Activated T-helper 1 cell treated with anti-CD3 and anti-CD28 coated beads, Interleukin-2, amount 50 U/mL, for 16 hours (primary cell): ENCODE measurements around the gene DGKD.
"Not testable (repeated sequence)": the region's sequence is repeated elsewhere in the genome, so short reads cannot be mapped to it uniquely, and the experiment has no call there.

Experiments used
- DNase-seq, 2 donors: peaks; one replicate each; pipeline ENCODE4 v3.0.0-alpha.2; 2020; ENCODE audit warnings: low read depth in 1 of 2, low spot score in 1 of 2

DGKD gene

GRCh38 chr2:233361297-233361696 lies 7.0 kb downstream of the DGKD start:
- no peak for DNase-seq

DNA sequence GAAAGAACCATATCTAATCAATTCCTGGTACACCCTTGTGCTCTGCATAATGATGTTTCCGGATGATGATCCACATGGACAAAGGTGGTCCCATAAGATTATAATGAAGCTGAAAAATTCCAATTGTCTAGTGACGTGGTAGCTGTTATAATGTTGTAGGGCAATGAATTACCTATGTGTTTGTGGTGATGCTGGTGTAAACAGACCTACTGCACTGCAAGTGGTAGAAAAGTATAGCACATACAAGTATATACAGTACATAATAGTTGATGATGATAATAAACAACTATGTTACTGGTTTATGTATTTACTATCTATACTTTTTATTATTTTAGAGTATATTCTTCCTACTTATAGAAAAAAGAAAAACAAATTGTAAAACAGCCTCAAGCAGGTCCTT lies 8.4 kb downstream of the DGKD start:
- no peak for DNase-seq

- DNase-seq, result no peak
These were observed 9.5 kb downstream of the DGKD start for GRCh38 chr2:233363744-233364235.

GRCh38 chr2:233365861-233366520 lies 11.7 kb downstream of the DGKD start:
- no peak for DNase-seq

DNA sequence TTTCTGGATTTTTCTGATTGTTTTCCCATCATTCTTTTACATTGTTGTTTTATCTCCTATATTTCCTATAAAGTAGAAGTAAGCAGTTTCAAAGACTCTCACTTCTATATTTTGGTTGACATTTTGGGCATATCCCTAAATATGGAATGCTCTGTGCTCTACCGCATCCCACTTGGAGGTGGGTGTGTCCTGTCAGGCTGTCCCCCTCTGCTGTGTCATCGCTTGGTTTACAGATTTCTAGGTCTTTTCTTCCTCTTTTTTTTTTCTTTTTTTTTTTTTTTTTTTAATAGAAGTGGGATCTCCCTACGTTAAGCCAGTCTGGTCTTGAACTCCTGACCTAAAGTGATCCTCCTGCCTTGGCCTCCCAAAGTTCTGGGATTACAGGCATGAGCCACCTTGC lies 13.3 kb downstream of the DGKD start:
- no peak for DNase-seq

DNA sequence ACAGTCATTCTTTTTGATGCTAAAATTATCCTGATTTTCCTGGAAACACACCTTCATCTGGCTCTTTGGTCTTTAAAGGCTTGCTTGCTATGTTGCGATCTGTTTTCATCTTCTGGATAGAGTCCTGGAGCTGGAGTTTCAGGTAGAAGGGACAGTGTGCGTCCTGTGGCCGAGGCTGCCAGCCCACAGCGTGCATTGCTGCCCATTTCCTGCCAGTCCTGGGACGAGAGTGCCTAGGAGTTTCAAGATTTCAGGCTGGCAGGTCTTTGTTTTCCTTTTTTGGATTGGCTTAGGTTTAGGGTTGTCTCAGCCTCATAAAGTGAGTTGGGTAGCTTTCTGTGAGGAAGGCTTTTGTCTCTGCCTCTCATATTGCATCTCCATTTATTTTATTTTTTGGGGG lies 14.5 kb downstream of the DGKD start:
- DNase-seq, result no peak

- no peak for DNase-seq
These were observed 15.2 kb downstream of the DGKD start for GRCh38 chr2:233369462-233369861.

GRCh38 chr2:233369897-233370685 lies 15.8 kb downstream of the DGKD start:
- no peak for DNase-seq

DNA sequence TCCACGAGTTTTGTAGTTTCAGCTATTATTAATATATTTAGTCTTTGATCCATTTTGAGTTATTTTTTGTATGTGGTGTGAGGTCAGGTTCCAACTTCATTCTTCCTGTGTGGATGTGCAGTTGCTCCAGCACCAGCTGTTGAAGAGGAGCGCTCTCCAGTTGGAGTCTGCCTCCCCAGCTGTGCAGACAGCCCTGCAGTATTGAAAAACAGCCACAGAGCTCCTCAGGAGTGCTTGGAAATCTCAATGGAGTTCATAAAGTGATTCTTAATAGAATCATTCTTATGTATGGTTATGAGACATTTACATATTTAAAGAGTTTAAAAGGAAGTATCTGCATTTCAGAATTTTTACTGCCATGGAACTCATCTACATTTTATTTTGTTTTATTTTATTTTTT lies 17.3 kb downstream of the DGKD start:
- DNase-seq, result no peak

- DNase-seq, result no peak
These were observed 18.6 kb downstream of the DGKD start for GRCh38 chr2:233372855-233373254.

- DNase-seq, result no peak
These were observed 19.0 kb downstream of the DGKD start for GRCh38 chr2:233373316-233373715.

- DNase-seq, result not testable (repeated sequence)
These were observed 20.5 kb downstream of the DGKD start for GRCh38 chr2:233374776-233375175.

GRCh38 chr2:233375490-233376314 lies 21.4 kb downstream of the DGKD start:
- DNase-seq, result no peak

DNA sequence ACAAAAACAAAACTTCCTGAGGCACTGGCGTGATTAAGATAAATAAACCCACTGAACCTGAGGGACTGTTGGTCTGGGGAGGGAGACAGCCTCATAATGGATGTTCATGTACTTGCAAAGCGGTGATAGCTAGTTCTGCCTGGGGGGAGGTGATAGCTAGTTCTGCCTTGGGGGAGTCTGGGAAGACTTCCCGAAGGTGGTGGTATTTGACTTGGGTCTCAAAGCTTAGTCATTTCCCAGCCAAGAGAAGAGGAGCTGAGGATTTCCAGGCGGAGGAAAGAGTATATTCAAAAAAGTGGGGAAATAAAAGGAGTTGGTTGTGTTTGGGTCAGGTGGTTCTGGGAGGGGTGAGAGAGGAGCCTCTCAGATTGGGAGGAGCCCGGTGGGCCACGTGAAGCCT lies 24.7 kb downstream of the DGKD start:
- DNase-seq, result no peak

GRCh38 chr2:233379441-233379840 lies 25.1 kb downstream of the DGKD start:
- no peak for DNase-seq

- DNase-seq, result no peak
These were observed 26.0 kb downstream of the DGKD start for GRCh38 chr2:233380132-233380895.

DNA sequence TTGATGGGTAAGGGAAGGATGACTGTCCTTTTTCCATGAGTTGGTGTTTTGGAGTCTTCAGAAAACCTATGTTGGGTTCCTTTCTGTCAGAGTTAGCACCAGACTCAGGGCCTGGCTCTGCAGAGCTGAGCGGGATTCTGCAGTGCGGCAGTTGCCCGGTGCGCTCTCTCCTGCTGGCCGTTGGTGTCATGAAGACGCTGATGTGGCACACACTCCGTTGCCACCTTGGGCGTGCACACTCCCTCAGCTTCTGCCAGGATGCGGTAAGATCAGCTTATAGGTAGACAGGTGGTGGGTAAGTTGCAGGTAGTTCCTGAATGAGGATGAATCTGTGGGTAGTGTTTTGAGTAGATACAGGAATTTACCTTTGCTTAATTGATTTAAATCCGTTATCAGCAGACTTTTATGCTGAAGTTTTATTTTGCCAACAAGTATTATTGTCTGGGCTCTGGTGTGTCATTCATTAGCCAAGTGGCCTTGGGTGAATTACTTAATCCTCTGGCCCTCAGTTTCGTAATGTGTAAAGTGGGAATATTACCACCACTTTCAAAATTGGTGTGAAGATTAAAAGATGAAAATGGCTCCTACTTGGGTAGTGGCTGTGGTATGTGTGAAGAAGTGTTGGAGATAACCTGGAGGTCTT lies 26.8 kb downstream of the DGKD start:
- DNase-seq, result no peak

DNA sequence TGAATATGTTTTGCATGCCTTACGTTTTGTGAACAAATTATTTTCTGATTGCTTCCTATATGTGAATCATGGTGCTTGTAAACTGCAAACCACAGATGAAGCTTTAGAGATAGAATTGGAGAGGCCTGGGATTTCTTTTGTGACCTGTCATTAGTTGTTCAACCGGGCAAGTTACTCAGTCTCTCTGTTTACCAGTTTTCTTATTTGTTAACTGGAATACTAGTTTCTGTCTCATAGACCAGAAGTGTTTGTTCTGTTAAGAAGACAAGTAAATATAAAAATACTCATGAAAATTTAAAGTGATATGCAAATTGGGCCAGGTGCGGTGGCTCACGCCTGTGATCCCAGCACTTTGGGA lies 27.3 kb downstream of the DGKD start:
- DNase-seq, result no peak

- no peak for DNase-seq
These were observed 29.7 kb downstream of the DGKD start for GRCh38 chr2:233384015-233384414.

GRCh38 chr2:233384811-233385488 lies 30.7 kb downstream of the DGKD start:
- no peak for DNase-seq
